H9 (cell line): ENCODE measurements around the gene CTNNA3. TPM values are rescaled to one million over a fixed set of nuclear protein-coding genes. Genes with fewer than 3 reads are reported as not detected.

Experiments used
- DNase-seq: peaks from one replicate; pipeline ENCODE4 v3.0.0-alpha.2; 2017
- H2AFZ ChIP-seq: one replicate; pipeline ENCODE4 v1.6.1; 2013; ENCODE audit warnings: mild to moderate bottlenecking, low read length, control low read depth, moderate library complexity
- H2AK5ac ChIP-seq: 2 replicates; pipeline ENCODE4 v1.6.1; 2013; ENCODE audit warnings: low read length, control low read depth, mixed read lengths; ENCODE audit not compliant: insufficient read length
- H2BK120ac ChIP-seq: one replicate; pipeline ENCODE4 v1.6.1; 2013; ENCODE audit warnings: low read depth, mild to moderate bottlenecking, low read length, control low read depth, inconsistent platforms; ENCODE audit not compliant: poor library complexity, severe bottlenecking
- H2BK12ac ChIP-seq: 2 replicates; pipeline ENCODE4 v1.6.1; 2013; ENCODE audit warnings: low read length, control low read depth, mixed read lengths, low read depth; ENCODE audit not compliant: insufficient read length
- H2BK15ac ChIP-seq: 2 replicates; pipeline ENCODE4 v1.6.1; 2013; ENCODE audit warnings: low read depth, low read length, control low read depth
- H2BK20ac ChIP-seq: one replicate; pipeline ENCODE4 v1.6.1; 2013; ENCODE audit warnings: low read depth, mild to moderate bottlenecking, low read length, control low read depth, inconsistent platforms; ENCODE audit not compliant: poor library complexity, severe bottlenecking
- H2BK5ac ChIP-seq: 2 replicates; pipeline ENCODE4 v1.6.1; 2013; ENCODE audit warnings: low read length, control low read depth, mixed read lengths; ENCODE audit not compliant: insufficient read length
- H3K14ac ChIP-seq: 2 replicates; pipeline ENCODE4 v1.6.1; 2013; ENCODE audit warnings: low read length, control low read depth; ENCODE audit not compliant: insufficient read depth
- H3K18ac ChIP-seq: 2 replicates; pipeline ENCODE4 v1.6.1; 2013; ENCODE audit warnings: low read depth, mild to moderate bottlenecking, mixed read lengths, low read length, control low read depth; ENCODE audit not compliant: insufficient read length
- H3K23ac ChIP-seq: 2 replicates; pipeline ENCODE4 v1.6.1; 2013; ENCODE audit warnings: low read length, control low read depth, mixed read lengths, low read depth; ENCODE audit not compliant: insufficient read length
- H3K23me2 ChIP-seq: 2 replicates; pipeline ENCODE4 v1.6.1; 2013; ENCODE audit warnings: low read depth, mild to moderate bottlenecking, mixed read lengths, low read length, control low read depth; ENCODE audit not compliant: insufficient read length, poor library complexity, severe bottlenecking
- H3K27ac ChIP-seq: 2 replicates; pipeline ENCODE4 v1.5.1; 2013; ENCODE audit warnings: low read length, control low read depth, mixed read lengths, low read depth; ENCODE audit not compliant: insufficient read length
- H3K27me3 ChIP-seq: 2 replicates; pipeline ENCODE4 v1.6.1; 2013; ENCODE audit warnings: low read length, control low read depth, inconsistent platforms; ENCODE audit not compliant: insufficient read depth
- H3K4ac ChIP-seq: 2 replicates; pipeline ENCODE4 v1.6.1; 2013; ENCODE audit warnings: low read depth, mild to moderate bottlenecking, control low read depth, inconsistent platforms, low read length, moderate library complexity
- H3K4me1 ChIP-seq: 2 replicates; pipeline ENCODE4 v1.6.1; 2013; ENCODE audit warnings: low read length, control low read depth, inconsistent platforms; ENCODE audit not compliant: insufficient read depth
- H3K4me2 ChIP-seq: 2 replicates; pipeline ENCODE4 v1.6.1; 2013; ENCODE audit warnings: low read length, control low read depth, mixed read lengths; ENCODE audit not compliant: insufficient read length, insufficient read depth
- H3K56ac ChIP-seq: 2 replicates; pipeline ENCODE4 v1.6.1; 2013; ENCODE audit warnings: low read depth, mild to moderate bottlenecking, mixed read lengths, low read length, control low read depth; ENCODE audit not compliant: insufficient read length
- H3K79me1 ChIP-seq: 2 replicates; pipeline ENCODE4 v1.6.1; 2013; ENCODE audit warnings: low read depth, mild to moderate bottlenecking, moderate library complexity, low read length, control low read depth, inconsistent platforms; ENCODE audit not compliant: insufficient read depth, poor library complexity, severe bottlenecking
- H3K79me2 ChIP-seq: 2 replicates; pipeline ENCODE4 v1.6.1; 2013; ENCODE audit warnings: low read length, control low read depth, inconsistent platforms; ENCODE audit not compliant: insufficient read depth
- H3K9ac ChIP-seq: 2 replicates; pipeline ENCODE4 v1.6.1; 2013; ENCODE audit warnings: low read length, control low read depth, mixed read lengths; ENCODE audit not compliant: insufficient read length; ENCODE audit errors: extremely low read depth
- H3K9me3 ChIP-seq: one replicate; pipeline ENCODE4 v1.6.1; 2013; ENCODE audit warnings: low read depth, low read length, inconsistent platforms; ENCODE audit not compliant: control insufficient read depth
- H3T11ph ChIP-seq: one replicate; pipeline ENCODE4 v1.6.1; 2013; ENCODE audit warnings: mild to moderate bottlenecking, low read length, control low read depth, inconsistent platforms
- H4K20me1 ChIP-seq: one replicate; pipeline ENCODE4 v1.6.1; 2013; ENCODE audit not compliant: control insufficient read depth, insufficient read length, insufficient read depth
- H4K5ac ChIP-seq: 2 replicates; pipeline ENCODE4 v1.6.1; 2013; ENCODE audit warnings: low read depth, mild to moderate bottlenecking, mixed read lengths, low read length, control low read depth; ENCODE audit not compliant: insufficient read length
- H4K8ac ChIP-seq: replicated peaks from 2 replicates; pipeline ENCODE4 v1.6.1; 2013; ENCODE audit warnings: low read length, control low read depth, mixed read lengths, low read depth; ENCODE audit not compliant: insufficient read length
- H4K91ac ChIP-seq: 2 replicates; pipeline ENCODE4 v1.6.1; 2013; ENCODE audit warnings: low read depth, mild to moderate bottlenecking, moderate library complexity, mixed read lengths, low read length, control low read depth; ENCODE audit not compliant: insufficient read length
- H3K27ac Mint-ChIP-seq, 3 experiments: 2 replicates in 2 of 3; 3 replicates in 1 of 3; pipeline ENCODE4 v1.8.0; 2020 to 2021; ENCODE audit warnings: mixed read lengths in 3 of 3, mild to moderate bottlenecking in 1 of 3, moderate library complexity in 1 of 3
- H3K27me3 Mint-ChIP-seq: 2 replicates; pipeline ENCODE4 v1.8.0; 2021; ENCODE audit warnings: low read depth, mild to moderate bottlenecking, moderate library complexity, mixed read lengths
- H3K36me3 Mint-ChIP-seq, 3 experiments: 2 replicates in 2 of 3; 3 replicates in 1 of 3; pipeline ENCODE4 v1.8.0; 2020 to 2021; ENCODE audit warnings: low read depth in 3 of 3, mixed read lengths in 3 of 3; ENCODE audit not compliant: insufficient read depth in 1 of 3
- H3K4me1 Mint-ChIP-seq, 2 experiments: 2 replicates each; pipeline ENCODE4 v1.8.0; 2020; ENCODE audit warnings: mixed read lengths in 2 of 2
- H3K4me3 Mint-ChIP-seq, 2 experiments: 2 replicates in 1 of 2; 3 replicates in 1 of 2; pipeline ENCODE4 v1.8.0; 2020 to 2021; ENCODE audit warnings: mild to moderate bottlenecking in 2 of 2, mixed read lengths in 2 of 2, moderate library complexity in 1 of 2
- H3K9me3 Mint-ChIP-seq, 2 experiments: 2 replicates in 1 of 2; 3 replicates in 1 of 2; pipeline ENCODE4 v1.8.0; 2020; ENCODE audit warnings: mild to moderate bottlenecking in 2 of 2, mixed read lengths in 2 of 2, moderate library complexity in 1 of 2
- total RNA-seq: library from RNA; stranded (reverse); gene quantifications from 2 replicates; pipeline ENCODE4 v1.2.1, GENCODE V29; 2021
- TF ChIP-seq, protein P1 (sequence below): fragments of 200-600 bp; sonication (generic); conservative IDR thresholded peaks from 3 replicates; pipeline ENCODE4 v1.8.0; 2021; ENCODE audit warnings: antibody characterized with exemption, mild to moderate bottlenecking

CTNNA3 gene
- total RNA-seq, 1 experiment from 2014 or later, result 3.3 TPM

DNA sequence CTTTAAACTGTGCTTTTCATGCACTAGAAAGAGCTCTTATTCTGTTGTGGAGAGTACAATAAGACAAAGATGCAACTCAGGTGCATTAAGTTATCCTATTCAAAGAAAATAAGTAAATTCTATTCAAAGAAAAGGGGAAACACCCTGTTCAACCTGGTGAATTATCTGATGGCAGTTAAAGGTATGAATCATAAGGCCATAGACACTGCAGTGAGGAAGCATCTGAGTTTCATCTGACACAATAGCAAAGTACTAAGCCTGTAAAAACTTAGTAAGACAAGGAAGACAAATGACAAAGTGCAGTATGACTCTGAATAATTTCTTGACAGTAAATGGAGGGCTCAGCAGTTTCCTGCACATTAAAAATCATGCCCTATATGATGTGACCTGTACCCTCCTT lies 861.2 kb downstream of the CTNNA3 start:
- Histone ChIP-seq H4K5ac (no peak overlapping the region), H2AFZ (no peak overlapping the region), H3K79me2 (no peaks in the 10 kb centered on the region), H3K27me3 (no peaks in the 10 kb centered on the region), H3K4me1 (no peaks in the 10 kb centered on the region; the same call in 1 of the 2 replicates), H3K4ac (no peak overlapping the region), H2BK20ac (no peak overlapping the region), H2BK5ac (no peak overlapping the region), H2BK12ac (no peak overlapping the region), H4K91ac (no peak overlapping the region), H4K8ac (no peak overlapping the region), H3K4me2 (no peak overlapping the region), H3K23ac (no peak overlapping the region), H4K20me1 (no peaks in the 10 kb centered on the region), H3K27ac (no peak overlapping the region), H3K9me3 (no peaks in the 10 kb centered on the region), H2BK15ac (no peak overlapping the region), H2AK5ac (no peak overlapping the region), H3K79me1 (no peaks in the 10 kb centered on the region), H3K9ac (no peak overlapping the region), H3K56ac (no peak overlapping the region), H3K18ac (no peak overlapping the region), H3T11ph (no peak overlapping the region), H2BK120ac (no peak overlapping the region), H3K14ac (no peak overlapping the region), H3K23me2 (no peaks in the 10 kb centered on the region)
- TF ChIP-seq, protein P1, sequence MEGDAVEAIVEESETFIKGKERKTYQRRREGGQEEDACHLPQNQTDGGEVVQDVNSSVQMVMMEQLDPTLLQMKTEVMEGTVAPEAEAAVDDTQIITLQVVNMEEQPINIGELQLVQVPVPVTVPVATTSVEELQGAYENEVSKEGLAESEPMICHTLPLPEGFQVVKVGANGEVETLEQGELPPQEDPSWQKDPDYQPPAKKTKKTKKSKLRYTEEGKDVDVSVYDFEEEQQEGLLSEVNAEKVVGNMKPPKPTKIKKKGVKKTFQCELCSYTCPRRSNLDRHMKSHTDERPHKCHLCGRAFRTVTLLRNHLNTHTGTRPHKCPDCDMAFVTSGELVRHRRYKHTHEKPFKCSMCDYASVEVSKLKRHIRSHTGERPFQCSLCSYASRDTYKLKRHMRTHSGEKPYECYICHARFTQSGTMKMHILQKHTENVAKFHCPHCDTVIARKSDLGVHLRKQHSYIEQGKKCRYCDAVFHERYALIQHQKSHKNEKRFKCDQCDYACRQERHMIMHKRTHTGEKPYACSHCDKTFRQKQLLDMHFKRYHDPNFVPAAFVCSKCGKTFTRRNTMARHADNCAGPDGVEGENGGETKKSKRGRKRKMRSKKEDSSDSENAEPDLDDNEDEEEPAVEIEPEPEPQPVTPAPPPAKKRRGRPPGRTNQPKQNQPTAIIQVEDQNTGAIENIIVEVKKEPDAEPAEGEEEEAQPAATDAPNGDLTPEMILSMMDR, result no peak
- Mint-ChIP-seq H3K4me3 (no peak overlapping the region), H3K27ac (no peak overlapping the region), H3K4me1 (peaks cover 16 to 22% of the 10 kb centered on the region in 2 experiments), H3K36me3 (no peaks in the 10 kb centered on the region), H3K27me3 (no peaks in the 10 kb centered on the region), H3K9me3 (no peaks in the 10 kb centered on the region)
- no peak for DNase-seq
